Measurements from ENCODE around the gene CEP70.
"Not testable (repeated sequence)": the region's sequence is repeated elsewhere in the genome, so short reads cannot be mapped to it uniquely, and the experiment has no call there.

The CEP70 gene

GRCh38 chr3:138461896-138462295 lies 132.2 kb downstream of the CEP70 start:
- H3K9me3 ChIP-seq (ENCODE audit: control insufficient read depth, insufficient read depth, low read length), result peaks cover 4% of the 10 kb centered on the region; the same call in 1 of the 2 replicates
- peaks cover 12% of the 10 kb centered on the region for H3K4me1 ChIP-seq (ENCODE audit: insufficient read depth, low read length)
- H3K36me3 ChIP-seq (ENCODE audit: insufficient read depth, low read length), result peaks cover 4% of the 10 kb centered on the region; the same call in 1 of the 2 replicates
- H3K9ac ChIP-seq (ENCODE audit: low read depth, low read length), result no peak overlapping the region

GRCh38 chr3:138461246-138461645 lies 132.8 kb downstream of the CEP70 start:
- Histone ChIP-seq H3K36me3 (ENCODE audit: insufficient read depth, low read length) (peaks cover 4% of the 10 kb centered on the region; the same call in 1 of the 2 replicates), H3K9ac (ENCODE audit: low read depth, low read length) (no peak overlapping the region), H3K9me3 (ENCODE audit: control insufficient read depth, insufficient read depth, low read length) (peaks cover 6% of the 10 kb centered on the region; the same call in 1 of the 2 replicates), H3K4me1 (ENCODE audit: insufficient read depth, low read length) (peaks cover 12% of the 10 kb centered on the region)

GRCh38 chr3:138460536-138461205 lies 133.4 kb downstream of the CEP70 start:
- H3K36me3 ChIP-seq (ENCODE audit: insufficient read depth, low read length), result peaks cover 4% of the 10 kb centered on the region; the same call in 1 of the 2 replicates
- H3K9ac ChIP-seq (ENCODE audit: low read depth, low read length), result no peak overlapping the region
- peaks cover 6% of the 10 kb centered on the region; the same call in 1 of the 2 replicates for H3K9me3 ChIP-seq (ENCODE audit: control insufficient read depth, insufficient read depth, low read length)
- H3K4me1 ChIP-seq (ENCODE audit: insufficient read depth, low read length), result peaks cover 12% of the 10 kb centered on the region

GRCh38 chr3:138459619-138460535 lies 134.2 kb downstream of the CEP70 start:
- Histone ChIP-seq H3K36me3 (ENCODE audit: insufficient read depth, low read length) (peaks cover 4% of the 10 kb centered on the region; the same call in 1 of the 2 replicates), H3K9ac (ENCODE audit: low read depth, low read length) (no peak overlapping the region), H3K9me3 (ENCODE audit: control insufficient read depth, insufficient read depth, low read length) (peaks cover 6% of the 10 kb centered on the region; the same call in 1 of the 2 replicates), H3K4me1 (ENCODE audit: insufficient read depth, low read length) (peaks cover 12% of the 10 kb centered on the region)

- H3K9ac ChIP-seq (ENCODE audit: low read depth, low read length), result no peak overlapping the region
- H3K36me3 ChIP-seq (ENCODE audit: insufficient read depth, low read length), result no peaks in the 10 kb centered on the region; the same call in 1 of the 2 replicates
- H3K9me3 ChIP-seq (ENCODE audit: control insufficient read depth, insufficient read depth, low read length), result peaks cover 6% of the 10 kb centered on the region; the same call in 1 of the 2 replicates
- H3K4me1 ChIP-seq (ENCODE audit: insufficient read depth, low read length), result peaks cover 12% of the 10 kb centered on the region
Measured at GRCh38 chr3:138458774-138459499, 135.1 kb downstream of the CEP70 start.

GRCh38 chr3:138457863-138458735 lies 136.0 kb downstream of the CEP70 start:
- Histone ChIP-seq H3K4me1 (ENCODE audit: insufficient read depth, low read length) (peaks cover 12% of the 10 kb centered on the region), H3K9ac (ENCODE audit: low read depth, low read length) (no peak overlapping the region), H3K36me3 (ENCODE audit: insufficient read depth, low read length) (no peaks in the 10 kb centered on the region; the same call in 1 of the 2 replicates)

GRCh38 chr3:138456961-138457862 lies 136.8 kb downstream of the CEP70 start:
- H3K36me3 ChIP-seq (ENCODE audit: insufficient read depth, low read length), result no peaks in the 10 kb centered on the region; the same call in 1 of the 2 replicates
- peaks cover 17% of the 10 kb centered on the region for H3K4me1 ChIP-seq (ENCODE audit: insufficient read depth, low read length)
- peaks cover 6% of the 10 kb centered on the region; the same call in 1 of the 2 replicates for H3K9me3 ChIP-seq (ENCODE audit: control insufficient read depth, insufficient read depth, low read length)
- no peak overlapping the region for H3K9ac ChIP-seq (ENCODE audit: low read depth, low read length)

More at GRCh38 chr3:138457863-138458735, 136.0 kb downstream of the CEP70 start:
- peaks cover 6% of the 10 kb centered on the region; the same call in 1 of the 2 replicates for H3K9me3 ChIP-seq (ENCODE audit: control insufficient read depth, insufficient read depth, low read length)

GRCh38 chr3:138455801-138456716 lies 138.0 kb downstream of the CEP70 start:
- Histone ChIP-seq H3K36me3 (ENCODE audit: insufficient read depth, low read length) (no peaks in the 10 kb centered on the region; the same call in 1 of the 2 replicates), H3K4me1 (ENCODE audit: insufficient read depth, low read length) (peaks cover 20% of the 10 kb centered on the region), H3K9me3 (ENCODE audit: control insufficient read depth, insufficient read depth, low read length) (peaks cover 6% of the 10 kb centered on the region; the same call in 1 of the 2 replicates), H3K9ac (ENCODE audit: low read depth, low read length) (no peak overlapping the region)

- not testable (repeated sequence) for H3K9ac ChIP-seq (ENCODE audit: low read depth, low read length); H3K9me3 ChIP-seq (ENCODE audit: control insufficient read depth, insufficient read depth, low read length); H3K36me3 ChIP-seq (ENCODE audit: insufficient read depth, low read length)
- H3K4me1 ChIP-seq (ENCODE audit: insufficient read depth, low read length), result peaks cover 28% of the 10 kb centered on the region
Measured at GRCh38 chr3:138453940-138454339, 140.1 kb downstream of the CEP70 start.

GRCh38 chr3:138452436-138452835 lies 141.6 kb downstream of the CEP70 start:
- peaks cover 18% of the 10 kb centered on the region for H3K4me1 ChIP-seq (ENCODE audit: insufficient read depth, low read length)
- H3K9me3 ChIP-seq (ENCODE audit: control insufficient read depth, insufficient read depth, low read length), result peaks cover 6% of the 10 kb centered on the region; the same call in 1 of the 2 replicates
- H3K36me3 ChIP-seq (ENCODE audit: insufficient read depth, low read length), result no peaks in the 10 kb centered on the region; the same call in 1 of the 2 replicates
- no peak overlapping the region for H3K9ac ChIP-seq (ENCODE audit: low read depth, low read length)

- peaks cover 16% of the 10 kb centered on the region for H3K4me1 ChIP-seq (ENCODE audit: insufficient read depth, low read length)
- no peaks in the 10 kb centered on the region for H3K9me3 ChIP-seq (ENCODE audit: control insufficient read depth, insufficient read depth, low read length)
- no peak overlapping the region for H3K9ac ChIP-seq (ENCODE audit: low read depth, low read length)
- H3K36me3 ChIP-seq (ENCODE audit: insufficient read depth, low read length), result no peaks in the 10 kb centered on the region; the same call in 1 of the 2 replicates
Measured at GRCh38 chr3:138451595-138452162, 142.4 kb downstream of the CEP70 start.

Data from ES-I3 (cell line).